K562 (cell line): ENCODE results near the gene FSTL4. TPM values are rescaled to one million over a fixed set of nuclear protein-coding genes. Genes with fewer than 3 reads are reported as not detected.

Experiments used
- CBX3 ChIP-seq, 2 experiments: IDR thresholded peaks; 1 replicate in 1 of 2; 2 replicates in 1 of 2; pipeline ENCODE4 v1.6.1; 2012; ENCODE audit warnings: inconsistent platforms in 2 of 2, low read length in 2 of 2, borderline replicate concordance in 1 of 2, control low read depth in 1 of 2
- CSDE1 ChIP-seq, 2 experiments: fragments of 450-650 bp; IDR thresholded peaks; 2 replicates each; pipeline ENCODE4 v1.6.1; 2016; ENCODE audit warnings: mild to moderate bottlenecking in 1 of 2
- CXXC5 ChIP-seq: fragments of 250-450 bp; sonication (Bioruptor Pico); IDR thresholded peaks from 2 replicates; pipeline ENCODE4 v1.8.0; 2022; ENCODE audit warnings: inconsistent platforms, mild to moderate bottlenecking, moderate library complexity
- DACH1 ChIP-seq: fragments of 450-650 bp; IDR thresholded peaks from 2 replicates; pipeline ENCODE4 v1.6.1; 2018; ENCODE audit not compliant: partially characterized antibody
- DMBX1 ChIP-seq: fragments of 250-450 bp; sonication (Bioruptor Pico); IDR thresholded peaks from 2 replicates; pipeline ENCODE4 v1.8.0; 2022; ENCODE audit warnings: inconsistent platforms, mild to moderate bottlenecking, moderate library complexity, borderline replicate concordance
- ELF4 ChIP-seq: fragments of 450-650 bp; formaldehyde crosslinking; IDR thresholded peaks from 2 replicates; pipeline ENCODE4 v1.4.0; 2022; ENCODE audit warnings: missing genetic modification characterization
- FOSL1 ChIP-seq: fragments of 200-800 bp; sonication (Bioruptor generic); conservative IDR thresholded peaks from 2 replicates; pipeline ENCODE4 v1.6.1; 2016; ENCODE audit warnings: missing genetic modification characterization, missing compliant biosample characterization
- GTF2F1 ChIP-seq: IDR thresholded peaks from 2 replicates; pipeline ENCODE4 v1.6.1; 2011; ENCODE audit warnings: low read depth, low read length, improper control_type of control experiment
- HDAC3 ChIP-seq: fragments of 450-650 bp; IDR thresholded peaks from 2 replicates; pipeline ENCODE4 v1.6.1; 2018; ENCODE audit warnings: borderline replicate concordance, mild to moderate bottlenecking, moderate library complexity; ENCODE audit not compliant: partially characterized antibody
- HDAC6 ChIP-seq: IDR thresholded peaks from 2 replicates; pipeline ENCODE4 v1.6.1; 2012; ENCODE audit warnings: low read depth, mild to moderate bottlenecking, control low read depth, inconsistent platforms, low read length, moderate library complexity
- JUN ChIP-seq, 2 experiments: sonication (generic) in 1 of 2; formaldehyde crosslinking in 1 of 2; IDR thresholded peaks; 2 replicates each; pipeline versions ENCODE4 v1.6.1 to v1.8.0; 2012 to 2022; ENCODE audit warnings: borderline replicate concordance in 2 of 2, mild to moderate bottlenecking in 2 of 2, improper control_type of control experiment in 1 of 2, low read depth in 1 of 2, low read length in 1 of 2, missing genetic modification reagents in 1 of 2
- MBD1 ChIP-seq: fragments of 250-450 bp; sonication (Bioruptor Pico); IDR thresholded peaks from 2 replicates; pipeline ENCODE4 v1.8.0; 2022; ENCODE audit warnings: inconsistent platforms
- MYC ChIP-seq, 2 experiments: fragments of 250-450 bp in 1 of 2; sonication (Bioruptor Pico) in 1 of 2; IDR thresholded peaks; 2 replicates each; pipeline versions ENCODE4 v1.5.1 to v1.6.1; 2012 to 2021; ENCODE audit warnings: low read depth in 2 of 2, borderline replicate concordance in 1 of 2, improper control_type of control experiment in 1 of 2, low read length in 1 of 2, mild to moderate bottlenecking in 1 of 2, moderate library complexity in 1 of 2
- NELFE ChIP-seq: IDR thresholded peaks from 2 replicates; pipeline ENCODE4 v1.6.1; 2011; ENCODE audit warnings: mild to moderate bottlenecking; ENCODE audit not compliant: insufficient read depth, insufficient read length
- PBX2 ChIP-seq, 2 experiments: IDR thresholded peaks in 1 of 2; conservative IDR thresholded peaks in 1 of 2; 2 replicates each; pipeline ENCODE4 v1.6.1; 2016; ENCODE audit warnings: low read depth in 2 of 2, mild to moderate bottlenecking in 1 of 2, missing compliant biosample characterization in 1 of 2, missing genetic modification characterization in 1 of 2, moderate library complexity in 1 of 2
- PHB ChIP-seq: fragments of 250-450 bp; sonication (Bioruptor Pico); IDR thresholded peaks from 2 replicates; pipeline ENCODE4 v1.5.0; 2021
- SETDB1 ChIP-seq: IDR thresholded peaks from one replicate; pipeline ENCODE4 v1.6.1; 2012; ENCODE audit warnings: low read length, control low read depth, inconsistent platforms
- SIN3B ChIP-seq: fragments of 450-650 bp; IDR thresholded peaks from 2 replicates; pipeline ENCODE4 v1.6.1; 2017; ENCODE audit warnings: low read depth, mild to moderate bottlenecking, moderate library complexity
- TAF15 ChIP-seq: fragments of 200-400 bp; formaldehyde crosslinking; IDR thresholded peaks from 2 replicates; pipeline ENCODE4 v1.6.1; 2017; ENCODE audit warnings: mild to moderate bottlenecking, low read depth, low read length, moderate library complexity
- XRCC3 ChIP-seq: fragments of 450-650 bp; IDR thresholded peaks from 2 replicates; pipeline ENCODE4 v1.6.1; 2017; ENCODE audit warnings: mild to moderate bottlenecking, moderate library complexity
- ZNF212 ChIP-seq: fragments of 450-650 bp; formaldehyde crosslinking; IDR thresholded peaks from 2 replicates; pipeline ENCODE4 v1.4.0; 2020; ENCODE audit warnings: mild to moderate bottlenecking
- polyA plus RNA-seq, 8 experiments: library from polyadenylated mRNA; depleted of rRNA in 4 of 8; stranded (reverse) in 5 of 8; unstranded in 3 of 8; fragments of >200 nt; fragmentation: Nextera tagmentation in 2 of 8; fragmentation: Illumina TruSeq in 1 of 8; extraction: Ambion mirVana in 2 of 8; extraction: Trizol in 1 of 8; gene quantifications; 2 replicates each; pipeline versions ENCODE4 v1.2.1 to v1.2.3, GENCODE V29; 2011 to 2014; ENCODE audit warnings: inconsistent platforms in 1 of 8, missing spikeins in 1 of 8
- total RNA-seq, 7 experiments: library from RNA; depleted of rRNA in 6 of 7; stranded (reverse); fragments of >200 nt in 6 of 7; fragmentation: Illumina TruSeq in 2 of 7; extraction: Trizol in 2 of 7; gene quantifications; 2 replicates each; pipeline versions ENCODE4 v1.2.1 to v1.2.3, GENCODE V29; 2011 to 2021; ENCODE audit warnings: low replicate concordance in 1 of 7
- TF ChIP-seq, protein P1 (sequence below): IDR thresholded peaks from 3 replicates; pipeline ENCODE4 v1.6.1; 2011; ENCODE audit warnings: borderline replicate concordance, mild to moderate bottlenecking; ENCODE audit not compliant: insufficient read length, insufficient read depth

The FSTL4 gene
- total and polyA plus RNA-seq, 9 of the 15 experiments (the other 6 are each of a cell fraction or from before 2014, with no cell fraction given) = 0.08 to 0.18 (median 0.10) TPM; not detected in 5

GRCh38 chr5:133249593-133249992 is 362.7 kb downstream of the FSTL4 start (continued):
- TF ChIP-seq CXXC5 = no peak
- no peak for TF ChIP-seq NELFE
- no peak for TF ChIP-seq MBD1 (CRISPR knock-in tag)
- TF ChIP-seq ELF4 (CRISPR knock-in tag) = no peak
- TF ChIP-seq, protein P1, sequence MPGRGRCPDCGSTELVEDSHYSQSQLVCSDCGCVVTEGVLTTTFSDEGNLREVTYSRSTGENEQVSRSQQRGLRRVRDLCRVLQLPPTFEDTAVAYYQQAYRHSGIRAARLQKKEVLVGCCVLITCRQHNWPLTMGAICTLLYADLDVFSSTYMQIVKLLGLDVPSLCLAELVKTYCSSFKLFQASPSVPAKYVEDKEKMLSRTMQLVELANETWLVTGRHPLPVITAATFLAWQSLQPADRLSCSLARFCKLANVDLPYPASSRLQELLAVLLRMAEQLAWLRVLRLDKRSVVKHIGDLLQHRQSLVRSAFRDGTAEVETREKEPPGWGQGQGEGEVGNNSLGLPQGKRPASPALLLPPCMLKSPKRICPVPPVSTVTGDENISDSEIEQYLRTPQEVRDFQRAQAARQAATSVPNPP = no peak
- no peak for TF ChIP-seq TAF15
- TF ChIP-seq PHB = no peak
- no peak for TF ChIP-seq XRCC3
- no peak for TF ChIP-seq GTF2F1
- TF ChIP-seq CBX3 (IDR thresholded peaks at IDR 0.05; ENCODE audit: borderline replicate concordance in 1 of 2, low read length in 2 of 2) = no peak
- no peak for TF ChIP-seq PBX2 (CRISPR knock-in tag; IDR thresholded peaks at IDR 0.05; ENCODE audit: low read depth)
- peak; percentile 62; the same call in 1 of the 2 replicates for TF ChIP-seq PBX2 (tag; conservative IDR thresholded peaks at IDR 0.05; ENCODE audit: low read depth)
- TF ChIP-seq HDAC3 = no peak
- 0 out of 2 replicates have a peak, but pooled peaks have one; percentile 13 for TF ChIP-seq MYC (IDR thresholded peaks at IDR 0.05; ENCODE audit: low read depth, low read length)
- TF ChIP-seq MYC (CRISPR knock-in tag; IDR thresholded peaks at IDR 0.05; ENCODE audit: borderline replicate concordance, low read depth) = no peak
- TF ChIP-seq ZNF212 (CRISPR knock-in tag) = no peak
- TF ChIP-seq SETDB1 = no peak
- no peak for TF ChIP-seq HDAC6
- TF ChIP-seq SIN3B = no peak
- no peak for TF ChIP-seq DMBX1
- no peak for TF ChIP-seq DACH1
- TF ChIP-seq JUN (IDR thresholded peaks at IDR 0.05; ENCODE audit: borderline replicate concordance, low read depth, low read length) = 0 out of 2 replicates have a peak, but pooled peaks have one; percentile 33
- TF ChIP-seq JUN (CRISPR knock-in tag; IDR thresholded peaks at IDR 0.05; ENCODE audit: borderline replicate concordance) = no peak
- TF ChIP-seq FOSL1 (tag) = peak; percentile 27; the same call in 1 of the 2 replicates
- TF ChIP-seq CSDE1 (IDR thresholded peaks at IDR 0.05) = no peak
